B cell (primary cell): Measurements from ENCODE around the gene AMT.

Experiments used
- EZH2 ChIP-seq: IDR thresholded peaks from 2 replicates; pipeline ENCODE4 v1.6.1; 2012; ENCODE audit warnings: borderline replicate concordance, low read depth, mild to moderate bottlenecking, moderate library complexity, low read length; ENCODE audit not compliant: insufficient read depth, poor library complexity, severe bottlenecking
- TF ChIP-seq, protein P1 (sequence below): fragments of 200-600 bp; IDR thresholded peaks from one replicate; pipeline ENCODE4 v1.8.0; 2022; ENCODE audit warnings: antibody characterized with exemption, mild to moderate bottlenecking

DNA sequence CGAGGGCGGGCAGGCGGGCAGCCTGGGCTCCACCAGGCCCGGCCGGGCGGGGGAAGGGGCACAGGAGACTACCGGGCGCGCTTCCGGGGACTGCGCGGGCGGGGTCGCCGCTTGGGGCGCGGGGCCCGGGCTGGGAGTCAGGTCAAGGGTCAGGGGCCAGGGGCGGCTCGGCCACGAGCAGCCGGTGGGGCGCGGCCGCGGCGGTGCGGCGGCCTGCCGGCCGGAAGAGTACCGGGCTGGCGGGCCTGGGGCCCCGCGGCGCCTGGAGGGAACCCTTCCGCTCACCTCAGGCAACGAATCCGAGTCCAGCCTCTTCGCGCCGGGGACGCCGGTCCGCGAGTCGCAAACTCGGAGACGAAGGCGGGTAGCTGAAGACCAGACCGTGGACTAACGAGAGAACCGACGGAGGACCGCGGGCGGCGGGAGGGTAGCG is 10.7 kb downstream of the AMT start:
- TF ChIP-seq, protein P1, sequence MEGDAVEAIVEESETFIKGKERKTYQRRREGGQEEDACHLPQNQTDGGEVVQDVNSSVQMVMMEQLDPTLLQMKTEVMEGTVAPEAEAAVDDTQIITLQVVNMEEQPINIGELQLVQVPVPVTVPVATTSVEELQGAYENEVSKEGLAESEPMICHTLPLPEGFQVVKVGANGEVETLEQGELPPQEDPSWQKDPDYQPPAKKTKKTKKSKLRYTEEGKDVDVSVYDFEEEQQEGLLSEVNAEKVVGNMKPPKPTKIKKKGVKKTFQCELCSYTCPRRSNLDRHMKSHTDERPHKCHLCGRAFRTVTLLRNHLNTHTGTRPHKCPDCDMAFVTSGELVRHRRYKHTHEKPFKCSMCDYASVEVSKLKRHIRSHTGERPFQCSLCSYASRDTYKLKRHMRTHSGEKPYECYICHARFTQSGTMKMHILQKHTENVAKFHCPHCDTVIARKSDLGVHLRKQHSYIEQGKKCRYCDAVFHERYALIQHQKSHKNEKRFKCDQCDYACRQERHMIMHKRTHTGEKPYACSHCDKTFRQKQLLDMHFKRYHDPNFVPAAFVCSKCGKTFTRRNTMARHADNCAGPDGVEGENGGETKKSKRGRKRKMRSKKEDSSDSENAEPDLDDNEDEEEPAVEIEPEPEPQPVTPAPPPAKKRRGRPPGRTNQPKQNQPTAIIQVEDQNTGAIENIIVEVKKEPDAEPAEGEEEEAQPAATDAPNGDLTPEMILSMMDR = no peak
- TF ChIP-seq EZH2 = no peak
